GM06990 (cell line): ENCODE results near the gene PDE6B.

Experiments
- DNase-seq: peaks from one replicate; pipeline ENCODE4 v3.0.0-alpha.2; 2011; ENCODE audit not compliant: insufficient read length; ENCODE audit errors: extremely low read depth
- H3K27me3 ChIP-seq: replicated peaks from 2 replicates; pipeline ENCODE4 v1.6.0; 2011; ENCODE audit warnings: low read length; ENCODE audit not compliant: control insufficient read depth, insufficient read depth
- H3K36me3 ChIP-seq: 2 replicates; pipeline ENCODE4 v1.5.1; 2011; ENCODE audit warnings: low read length; ENCODE audit not compliant: control insufficient read depth, insufficient read depth
- H3K4me3 ChIP-seq: replicated peaks from 2 replicates; pipeline ENCODE4 v1.5.1; 2011; ENCODE audit warnings: low read depth, mild to moderate bottlenecking, control low read depth, low read length
- TF ChIP-seq, protein P1 (sequence below): IDR thresholded peaks from 2 replicates; pipeline ENCODE4 v1.5.1; 2011; ENCODE audit warnings: low read length, control low read depth, mild to moderate bottlenecking, inconsistent platforms; ENCODE audit not compliant: insufficient read depth, poor library complexity, severe bottlenecking

PDE6B gene

DNA sequence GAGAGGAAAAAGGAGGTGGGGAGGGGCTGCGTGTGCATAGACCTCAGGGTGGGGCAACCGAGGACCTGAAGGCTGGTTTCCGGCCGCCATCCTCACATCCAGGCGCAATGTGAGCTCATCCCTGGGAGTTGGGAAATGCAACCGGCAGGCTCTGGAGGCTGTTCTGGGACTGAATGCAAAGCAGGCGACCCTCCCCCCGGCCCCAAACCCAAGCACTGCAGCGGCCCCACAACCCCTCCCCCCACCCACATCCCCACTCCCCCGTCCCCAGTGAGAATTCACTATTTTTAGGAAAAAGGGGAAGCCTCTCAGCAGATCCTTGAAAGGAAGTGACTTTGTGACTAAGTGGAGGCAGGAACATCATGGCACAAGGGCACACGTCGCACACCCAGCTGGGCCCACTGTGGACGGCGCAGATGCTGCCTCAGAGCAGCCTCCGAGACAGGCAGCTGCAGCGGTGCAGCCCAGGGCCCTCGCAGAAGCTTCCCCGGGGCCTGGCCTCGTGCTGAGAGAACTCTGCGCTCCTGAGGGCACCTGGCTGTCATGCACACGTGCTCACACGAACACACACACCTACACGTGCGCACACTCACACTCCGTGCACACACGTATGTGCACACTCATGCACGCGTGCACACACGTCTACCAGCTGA is 1.3 kb upstream of the PDE6B start:
- DNase-seq, result no peak
- Histone ChIP-seq H3K27me3 (no peaks in the 10 kb centered on the region), H3K4me3 (no peak overlapping the region), H3K36me3 (no peaks in the 10 kb centered on the region)
- TF ChIP-seq, protein P1, sequence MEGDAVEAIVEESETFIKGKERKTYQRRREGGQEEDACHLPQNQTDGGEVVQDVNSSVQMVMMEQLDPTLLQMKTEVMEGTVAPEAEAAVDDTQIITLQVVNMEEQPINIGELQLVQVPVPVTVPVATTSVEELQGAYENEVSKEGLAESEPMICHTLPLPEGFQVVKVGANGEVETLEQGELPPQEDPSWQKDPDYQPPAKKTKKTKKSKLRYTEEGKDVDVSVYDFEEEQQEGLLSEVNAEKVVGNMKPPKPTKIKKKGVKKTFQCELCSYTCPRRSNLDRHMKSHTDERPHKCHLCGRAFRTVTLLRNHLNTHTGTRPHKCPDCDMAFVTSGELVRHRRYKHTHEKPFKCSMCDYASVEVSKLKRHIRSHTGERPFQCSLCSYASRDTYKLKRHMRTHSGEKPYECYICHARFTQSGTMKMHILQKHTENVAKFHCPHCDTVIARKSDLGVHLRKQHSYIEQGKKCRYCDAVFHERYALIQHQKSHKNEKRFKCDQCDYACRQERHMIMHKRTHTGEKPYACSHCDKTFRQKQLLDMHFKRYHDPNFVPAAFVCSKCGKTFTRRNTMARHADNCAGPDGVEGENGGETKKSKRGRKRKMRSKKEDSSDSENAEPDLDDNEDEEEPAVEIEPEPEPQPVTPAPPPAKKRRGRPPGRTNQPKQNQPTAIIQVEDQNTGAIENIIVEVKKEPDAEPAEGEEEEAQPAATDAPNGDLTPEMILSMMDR, result no peak

DNA sequence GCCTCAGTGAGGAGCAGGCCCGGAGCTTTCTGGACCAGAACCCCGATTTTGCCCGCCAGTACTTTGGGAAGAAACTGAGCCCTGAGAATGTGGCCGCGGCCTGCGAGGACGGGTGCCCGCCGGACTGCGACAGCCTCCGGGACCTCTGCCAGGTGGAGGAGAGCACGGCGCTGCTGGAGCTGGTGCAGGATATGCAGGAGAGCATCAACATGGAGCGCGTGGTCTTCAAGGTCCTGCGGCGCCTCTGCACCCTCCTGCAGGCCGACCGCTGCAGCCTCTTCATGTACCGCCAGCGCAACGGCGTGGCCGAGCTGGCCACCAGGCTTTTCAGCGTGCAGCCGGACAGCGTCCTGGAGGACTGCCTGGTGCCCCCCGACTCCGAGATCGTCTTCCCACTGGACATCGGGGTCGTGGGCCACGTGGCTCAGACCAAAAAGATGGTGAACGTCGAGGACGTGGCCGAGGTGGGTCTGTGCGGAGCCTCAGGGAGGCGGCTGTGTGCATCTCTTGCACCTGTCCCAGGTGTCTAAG is 323 bp downstream of the PDE6B start:
- TF ChIP-seq, protein P1, result no peak
- Histone ChIP-seq H3K36me3 (no peaks in the 10 kb centered on the region), H3K4me3 (no peak overlapping the region), H3K27me3 (no peaks in the 10 kb centered on the region)
- DNase-seq, result no peak

DNA sequence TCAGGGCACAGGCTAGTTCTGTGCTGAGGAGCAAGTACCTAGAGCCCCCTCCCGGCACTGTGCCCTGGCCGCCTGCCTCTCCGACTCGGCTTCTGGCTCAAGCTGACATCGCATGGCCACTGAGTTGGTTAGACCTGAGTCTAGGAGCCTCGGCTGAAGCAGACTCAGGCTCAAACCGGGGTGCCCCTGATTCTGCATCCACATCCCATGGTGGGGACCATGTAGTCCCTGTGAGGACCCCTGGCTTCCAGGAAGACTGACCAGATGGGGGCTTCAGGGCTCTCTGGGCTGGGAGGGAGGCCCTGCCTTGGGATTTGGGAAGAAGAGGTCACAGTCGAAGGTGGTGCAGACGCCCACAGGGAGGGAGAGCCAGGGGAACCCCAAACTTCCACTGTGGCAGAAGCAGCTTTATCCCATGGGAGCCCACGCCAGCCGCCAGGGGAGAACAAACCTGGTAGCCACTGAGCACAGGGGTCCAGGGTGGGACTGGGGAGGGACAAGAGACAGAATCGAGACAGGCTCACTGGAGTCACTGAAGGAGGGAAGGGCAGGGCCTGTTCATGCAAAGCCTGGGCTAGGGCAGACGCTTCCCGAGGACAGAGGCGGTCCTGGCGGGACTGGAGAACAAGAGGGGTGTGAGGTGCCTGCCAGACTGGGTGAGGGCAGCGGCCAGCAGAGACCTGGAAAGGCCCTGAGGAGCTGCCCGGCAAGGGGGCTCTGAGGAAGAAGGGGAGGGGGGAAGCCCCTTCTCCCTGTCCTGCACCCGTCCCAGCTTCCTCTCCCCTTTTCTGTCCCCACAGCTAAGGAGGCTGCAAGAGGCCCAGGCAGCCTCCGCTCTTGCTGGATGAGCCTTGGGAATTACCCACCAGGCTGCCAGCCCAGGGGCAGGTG is 1.1 kb downstream of the PDE6B start:
- DNase-seq, result no peak
- H3K36me3 ChIP-seq, result no peaks in the 10 kb centered on the region
- no peak overlapping the region for H3K4me3 ChIP-seq
- TF ChIP-seq, protein P1, result no peak
- H3K27me3 ChIP-seq, result no peaks in the 10 kb centered on the region

DNA sequence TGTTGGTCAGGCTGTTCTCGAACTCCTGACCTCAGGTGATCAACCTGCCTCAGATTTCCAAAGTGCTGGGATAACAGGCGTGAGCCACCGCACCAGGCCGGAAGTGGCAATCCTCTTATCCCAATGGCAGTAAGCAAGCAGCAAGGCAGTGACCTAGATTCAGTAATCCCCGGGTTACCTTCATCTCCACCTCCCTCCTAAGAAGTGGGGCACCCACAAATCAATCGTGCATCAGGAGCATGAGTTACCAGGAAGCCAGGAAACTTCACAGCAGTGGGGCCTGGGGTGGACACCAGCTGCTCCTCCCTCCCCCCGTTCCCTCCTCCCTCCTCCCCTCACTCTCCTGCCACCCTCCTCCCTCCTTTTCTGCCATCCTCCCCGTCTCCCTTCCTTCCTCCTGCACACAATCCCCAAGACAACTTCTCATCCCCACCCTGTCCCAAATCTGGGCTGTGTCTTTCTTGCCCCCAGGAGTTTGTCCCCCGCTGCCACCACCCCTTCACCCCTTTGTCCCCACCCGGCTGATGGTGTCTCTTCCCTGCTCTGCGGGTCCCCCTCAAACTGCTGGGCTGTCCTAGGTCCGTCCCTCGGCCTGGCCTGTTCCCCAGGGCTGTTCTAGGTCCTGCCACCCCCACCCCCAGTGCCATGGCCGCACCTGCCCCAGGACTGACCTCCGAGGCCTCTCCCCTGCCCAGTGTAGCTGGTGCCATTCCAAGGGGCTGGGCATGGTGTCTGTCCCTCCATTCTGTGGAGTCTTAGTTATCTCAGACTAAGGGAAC is 2.2 kb downstream of the PDE6B start:
- TF ChIP-seq, protein P1, result no peak
- no peaks in the 10 kb centered on the region for H3K36me3 ChIP-seq
- DNase-seq, result no peak
- H3K4me3 ChIP-seq, result no peak overlapping the region
- H3K27me3 ChIP-seq, result no peaks in the 10 kb centered on the region

DNA sequence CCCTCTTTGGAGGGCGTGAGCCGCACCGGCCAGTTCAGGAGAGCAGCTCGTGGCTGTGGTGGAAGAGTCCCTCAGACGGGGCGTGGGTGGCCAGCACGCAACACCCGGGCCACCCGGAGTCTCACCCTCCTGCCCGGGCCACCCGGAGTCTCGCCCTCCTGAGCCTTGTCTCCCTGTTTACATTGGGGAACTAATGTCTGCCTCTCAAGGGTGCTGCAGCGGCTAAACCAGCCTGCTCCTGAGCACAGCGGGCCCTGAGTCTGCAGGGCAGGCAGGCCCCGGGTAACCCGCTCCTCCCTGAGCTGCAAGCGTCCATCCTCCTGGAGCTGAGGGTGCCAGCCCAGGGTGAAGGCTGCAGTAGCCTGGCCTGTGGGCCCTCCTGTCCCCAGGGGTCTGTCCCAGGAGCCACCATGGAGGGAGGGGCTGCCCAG is 3.0 kb downstream of the PDE6B start:
- no peak for DNase-seq
- Histone ChIP-seq H3K27me3 (no peaks in the 10 kb centered on the region), H3K4me3 (no peak overlapping the region), H3K36me3 (no peaks in the 10 kb centered on the region)
- TF ChIP-seq, protein P1, result no peak
